Lower leg skin (tissue), 4 donors: ENCODE measurements around the gene ARHGAP21. TPM values are rescaled to one million over a fixed set of nuclear protein-coding genes. Genes with fewer than 3 reads are reported as not detected.

ENCODE experiments used
- DNase-seq, 2 donors: peaks; one replicate each; pipeline ENCODE4 v3.0.0-alpha.2; 2019; ENCODE audit warnings: low spot score in 2 of 2
- H3K4me3 ChIP-seq: fragments of 200-600 bp; sonication (generic); 2 replicates; pipeline ENCODE4 v1.5.1; 2017; ENCODE audit warnings: mild to moderate bottlenecking, low read depth; ENCODE audit not compliant: poor library complexity, severe bottlenecking
- POLR2A ChIP-seq, 2 donors: fragments of 450-650 bp; IDR thresholded peaks; one replicate each; pipeline ENCODE4 v1.6.1; 2016 to 2017; ENCODE audit warnings: antibody characterized with exemption in 2 of 2, mild to moderate bottlenecking in 1 of 2, moderate library complexity in 1 of 2
- WGBS, 2 donors: methylation state at CpG; one replicate each; pipeline ENCODE4 v1.1.5; 2018; 5-methylcytosine and 5-hydroxymethylcytosine counted together
- intact Hi-C: fragments of 100-400 bp; cut with DNase I; formaldehyde crosslinking; loops from one replicate; pipeline ENCODE4 v1.15.0; 2023; ENCODE audit warnings: low total_unique reads
- total RNA-seq, 4 donors: library from RNA; depleted of rRNA; stranded (reverse); fragments of >200 nt; gene quantifications; one replicate each; pipeline ENCODE4 v1.1.0, GENCODE V29; 2016
- TF ChIP-seq, protein P1 (sequence below), 3 donors: fragments of 450-650 bp; IDR thresholded peaks; one replicate each; pipeline ENCODE4 v1.5.1; 2016; ENCODE audit warnings: antibody characterized with exemption in 3 of 3, mild to moderate bottlenecking in 3 of 3, moderate library complexity in 2 of 3

The ARHGAP21 gene
- total RNA-seq, 4 donors from 2014 or later = 26.5 to 43.6 (median 31.6) TPM

DNA sequence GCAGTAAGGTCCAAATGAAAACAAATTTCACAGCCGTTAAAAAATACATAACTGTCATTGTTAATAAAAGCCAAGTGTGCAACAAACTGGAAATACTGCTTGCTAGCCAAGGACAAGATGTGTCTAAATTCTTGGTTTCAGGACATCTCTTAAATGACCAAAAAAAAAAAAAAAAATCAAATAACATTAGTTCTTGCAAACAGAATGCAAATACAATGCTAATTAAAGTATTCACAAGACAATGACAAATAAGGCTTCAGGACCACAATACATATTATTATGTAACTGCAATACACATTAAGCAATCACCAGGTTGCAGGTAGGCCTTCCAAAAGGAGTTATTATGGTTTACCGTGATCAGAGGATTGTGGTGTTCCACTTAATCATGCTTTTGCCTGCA, 3.6 kb downstream of the ARHGAP21 start:
- intact Hi-C loops = no loop called here

DNA sequence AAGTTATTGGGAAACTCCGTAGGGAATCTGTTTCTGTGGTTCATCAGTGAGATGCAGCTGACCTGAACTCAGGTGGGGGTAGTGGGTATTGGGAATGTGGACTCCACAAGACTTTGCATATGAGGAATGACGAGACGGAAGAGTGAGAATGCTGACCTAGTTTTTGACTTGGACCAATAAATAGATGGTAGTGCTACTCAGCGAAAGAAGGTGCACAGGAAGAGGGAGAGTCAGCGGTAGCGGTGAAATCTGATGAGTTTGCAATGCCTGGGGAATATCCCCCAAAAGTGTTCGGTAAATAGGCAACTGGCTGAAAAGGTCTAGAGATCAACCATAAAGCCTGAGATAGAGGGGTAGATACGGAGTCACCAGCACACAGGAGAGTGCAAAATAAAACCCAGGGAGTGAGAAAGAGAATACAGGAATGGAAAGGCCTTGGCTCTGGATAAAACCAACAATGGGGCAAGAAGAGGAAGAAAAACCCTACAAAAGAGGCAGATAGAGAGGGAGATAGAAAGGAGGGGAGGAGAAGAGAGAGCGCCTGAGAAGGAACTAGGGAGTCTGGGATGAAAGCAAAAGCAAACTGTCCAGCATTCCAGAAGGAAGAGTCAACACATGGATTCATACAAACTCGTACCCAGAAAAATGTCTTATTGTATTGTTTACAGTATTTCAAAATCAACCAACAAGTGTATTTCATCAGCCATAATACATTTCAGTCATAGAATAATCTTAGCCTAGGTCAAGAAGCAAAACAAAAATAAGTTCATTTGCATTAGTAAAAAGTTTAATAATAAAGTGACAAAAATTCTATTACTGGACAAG, 5.4 kb downstream of the ARHGAP21 start:
- H3K4me3 ChIP-seq = no peak overlapping the region
- DNase-seq = no peak
- TF ChIP-seq POLR2A (IDR thresholded peaks at IDR 0.05) = no peak
- TF ChIP-seq, protein P1, sequence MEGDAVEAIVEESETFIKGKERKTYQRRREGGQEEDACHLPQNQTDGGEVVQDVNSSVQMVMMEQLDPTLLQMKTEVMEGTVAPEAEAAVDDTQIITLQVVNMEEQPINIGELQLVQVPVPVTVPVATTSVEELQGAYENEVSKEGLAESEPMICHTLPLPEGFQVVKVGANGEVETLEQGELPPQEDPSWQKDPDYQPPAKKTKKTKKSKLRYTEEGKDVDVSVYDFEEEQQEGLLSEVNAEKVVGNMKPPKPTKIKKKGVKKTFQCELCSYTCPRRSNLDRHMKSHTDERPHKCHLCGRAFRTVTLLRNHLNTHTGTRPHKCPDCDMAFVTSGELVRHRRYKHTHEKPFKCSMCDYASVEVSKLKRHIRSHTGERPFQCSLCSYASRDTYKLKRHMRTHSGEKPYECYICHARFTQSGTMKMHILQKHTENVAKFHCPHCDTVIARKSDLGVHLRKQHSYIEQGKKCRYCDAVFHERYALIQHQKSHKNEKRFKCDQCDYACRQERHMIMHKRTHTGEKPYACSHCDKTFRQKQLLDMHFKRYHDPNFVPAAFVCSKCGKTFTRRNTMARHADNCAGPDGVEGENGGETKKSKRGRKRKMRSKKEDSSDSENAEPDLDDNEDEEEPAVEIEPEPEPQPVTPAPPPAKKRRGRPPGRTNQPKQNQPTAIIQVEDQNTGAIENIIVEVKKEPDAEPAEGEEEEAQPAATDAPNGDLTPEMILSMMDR (IDR thresholded peaks at IDR 0.05) = no peak
- WGBS, 2 donors = 86 to 87% methylated on average over 10 of the region's 10 CpGs
- intact Hi-C loops = no loop called here

More for the DNA sequence above, 3.6 kb downstream of the ARHGAP21 start:
- no peak overlapping the region for H3K4me3 ChIP-seq
- TF ChIP-seq, protein P1 (IDR thresholded peaks at IDR 0.05) = no peak
- TF ChIP-seq POLR2A (IDR thresholded peaks at IDR 0.05) = no peak
- 23 to 24% methylated on average over 2 of the region's 2 CpGs for WGBS, 2 donors
- DNase-seq = no peak

DNA sequence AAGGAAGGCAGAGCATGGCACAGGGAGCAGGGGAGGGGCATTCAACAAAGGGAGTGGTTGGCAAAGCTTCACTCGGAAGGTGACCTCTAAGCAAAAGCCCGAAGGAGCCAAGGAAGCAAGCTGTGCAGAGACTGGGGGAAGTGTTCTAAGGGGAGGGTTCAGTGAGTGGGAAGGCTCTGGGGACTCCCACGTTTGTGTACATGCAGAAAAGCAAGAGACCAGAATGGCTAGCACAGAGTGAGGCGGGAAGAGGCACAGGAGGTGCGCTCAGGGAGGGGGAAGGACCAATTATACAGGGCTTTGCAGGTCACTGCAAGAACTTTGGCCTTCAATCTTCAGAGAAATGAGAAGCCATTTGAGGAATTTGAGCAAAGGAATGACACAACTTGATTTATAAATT, 7.4 kb downstream of the ARHGAP21 start:
- 31 to 42% methylated on average over 5 of the region's 5 CpGs for WGBS, 2 donors
- intact Hi-C loops = no loop called here

DNA sequence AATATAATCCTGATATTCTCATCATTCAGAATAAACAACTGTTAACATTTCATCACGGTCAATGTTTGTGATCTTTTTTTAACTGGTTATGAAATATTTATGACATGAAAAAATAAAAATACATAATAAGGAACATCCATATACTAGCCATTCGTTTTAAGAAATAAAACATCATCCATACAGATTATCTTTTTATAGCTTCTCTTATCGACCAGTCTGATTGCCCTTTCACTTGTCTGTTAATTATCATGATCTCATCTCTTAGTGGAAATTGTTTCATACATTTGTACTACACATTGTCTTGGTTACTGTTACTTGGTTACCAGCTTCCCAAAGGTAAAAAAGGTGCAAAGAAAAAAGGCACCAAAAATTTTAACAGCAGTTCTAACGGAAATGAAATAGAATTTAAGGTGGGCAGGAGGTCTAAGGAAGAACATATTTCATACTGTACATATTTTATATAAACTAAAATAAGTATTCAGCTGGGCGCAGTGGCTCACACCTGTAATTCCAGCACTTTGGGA, 8.4 kb downstream of the ARHGAP21 start:
- intact Hi-C loops = no loop called here
- 58 to 67% methylated on average over 5 of the region's 5 CpGs for WGBS, 2 donors
- TF ChIP-seq, protein P1 (IDR thresholded peaks at IDR 0.05) = no peak
- no peak for TF ChIP-seq POLR2A (IDR thresholded peaks at IDR 0.05)
- DNase-seq = no peak
- no peak overlapping the region for H3K4me3 ChIP-seq

More for the DNA sequence above, 7.4 kb downstream of the ARHGAP21 start:
- H3K4me3 ChIP-seq = no peak overlapping the region
- no peak for TF ChIP-seq POLR2A (IDR thresholded peaks at IDR 0.05)
- TF ChIP-seq, protein P1 (IDR thresholded peaks at IDR 0.05) = no peak
- DNase-seq = no peak

DNA sequence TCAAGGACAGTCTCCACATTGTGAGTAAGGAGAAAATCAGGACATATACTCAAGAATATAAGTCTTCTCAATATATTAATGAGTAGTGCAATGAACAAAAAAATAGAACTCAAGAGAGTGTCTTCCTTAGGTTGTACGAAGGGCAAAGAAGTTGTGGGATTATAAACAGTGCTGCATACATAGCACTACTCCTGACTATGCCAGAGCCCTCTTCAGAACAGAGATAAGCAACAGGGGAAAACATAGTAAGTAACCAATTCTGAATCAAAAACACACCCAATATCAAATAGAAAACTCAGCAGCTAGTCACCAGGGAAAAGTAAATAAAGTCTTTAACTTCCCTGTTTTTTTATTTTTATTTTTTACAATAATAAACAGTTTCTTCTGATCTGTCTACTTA, 10.6 kb downstream of the ARHGAP21 start:
- DNase-seq = no peak
- TF ChIP-seq, protein P1 (IDR thresholded peaks at IDR 0.05) = no peak
- no peak for TF ChIP-seq POLR2A (IDR thresholded peaks at IDR 0.05)
- WGBS, 2 donors = 73 to 94% methylated on average over 1 of the region's 1 CpG
- no peak overlapping the region for H3K4me3 ChIP-seq
- intact Hi-C loops = no loop called here
